HepG2 (cell line): Measurements from ENCODE around the gene ATP11A. TPM values are rescaled to one million over a fixed set of nuclear protein-coding genes. Genes with fewer than 3 reads are reported as not detected.

Experiments
- ATAC-seq: fragments of 200-7000 bp; cut with Tn5 transposase; 3 replicates; pipeline ENCODE4 v1.9.1; 2020; ENCODE audit warnings: mild to moderate bottlenecking, moderate library complexity
- BruUV-seq: library from RNA; stranded (reverse); fragments of 400-500 nt; replicated peaks from 2 replicates; lab custom pipeline; 2021; lab: Mats Ljungman, UMichigan
- CTCF ChIA-PET: fragments of 300-600 bp; formaldehyde crosslinking; extraction: SDS; loops from one replicate; lab custom pipeline; 2021; ENCODE audit warnings: low total read pairs, inconsistent platforms, low intra/inter-chr PET ratio; lab: Yijun Ruan, JAX
- POLR2A ChIA-PET: fragments of 350-600 bp; sonication (Branson Sonifier 250); formaldehyde crosslinking; loops from one replicate; lab custom pipeline; 2020; ENCODE audit warnings: antibody characterized with exemption, inconsistent platforms; lab: Yijun Ruan, JAX
- DNase-seq: peaks from one replicate; pipeline ENCODE4 v3.0.0-alpha.2; 2015; ENCODE audit warnings: low spot score
- FAIRE-seq: peaks from 3 replicates; lab custom pipeline; 2011; peaks lifted over from hg19 to GRCh38; lab: Jason Lieb, UNC
- H2AFZ ChIP-seq: one replicate; pipeline ENCODE4 v1.6.1; 2011; ENCODE audit warnings: low read length, inconsistent platforms
- H3K27ac ChIP-seq: fragments of 300-600 bp; 3 replicates; pipeline ENCODE4 v1.8.0; 2011; ENCODE audit warnings: mixed run types, mild to moderate bottlenecking, mixed read lengths, low read length, inconsistent platforms; ENCODE audit not compliant: insufficient read depth; ENCODE audit errors: extremely low read length
- H3K27me3 ChIP-seq, 2 experiments: fragments of 200-600 bp in 1 of 2; 2 replicates in 1 of 2; 3 replicates in 1 of 2; pipeline versions ENCODE4 v1.6.0 to v1.8.0; 2011; ENCODE audit warnings: low read length in 2 of 2, mild to moderate bottlenecking in 2 of 2, moderate library complexity in 2 of 2, inconsistent platforms in 1 of 2; ENCODE audit not compliant: insufficient read depth in 2 of 2, control insufficient read depth in 1 of 2
- H3K36me3 ChIP-seq, 2 experiments: fragments of 200-600 bp in 1 of 2; replicated peaks in 1 of 2; 2 replicates in 1 of 2; 3 replicates in 1 of 2; pipeline versions ENCODE4 v1.5.1 to v1.8.0; 2011; ENCODE audit warnings: low read length in 2 of 2, inconsistent platforms in 1 of 2; ENCODE audit not compliant: insufficient read depth in 2 of 2, control insufficient read depth in 1 of 2
- H3K4me1 ChIP-seq: 2 replicates; pipeline ENCODE4 v1.5.1; 2012; ENCODE audit warnings: low read length, inconsistent platforms; ENCODE audit not compliant: insufficient read depth
- H3K4me2 ChIP-seq: 2 replicates; pipeline ENCODE4 v1.6.0; 2011; ENCODE audit warnings: low read depth, low read length, inconsistent platforms
- H3K4me3 ChIP-seq, 3 experiments: fragments of 200-600 bp in 1 of 3; sonication (generic), shearing (Covaris generic) in 1 of 3; replicated peaks in 1 of 3; 2 replicates each; pipeline ENCODE4 v1.5.1; 2011 to 2016; ENCODE audit warnings: low read length in 3 of 3, inconsistent platforms in 2 of 3, low read depth in 2 of 3, mild to moderate bottlenecking in 2 of 3, control low read depth in 1 of 3, mixed read lengths in 1 of 3; ENCODE audit not compliant: insufficient read depth in 1 of 3
- H3K79me2 ChIP-seq: one replicate; pipeline ENCODE4 v1.6.1; 2011; ENCODE audit warnings: low read length, inconsistent platforms; ENCODE audit not compliant: insufficient read depth
- H3K9ac ChIP-seq: 2 replicates; pipeline ENCODE4 v1.6.0; 2011; ENCODE audit warnings: mild to moderate bottlenecking, low read depth, low read length, inconsistent platforms; ENCODE audit not compliant: insufficient read depth
- H3K9me3 ChIP-seq: 2 replicates; pipeline ENCODE4 v1.5.1; 2012; ENCODE audit warnings: mild to moderate bottlenecking, low read length
- H4K20me1 ChIP-seq: 2 replicates; pipeline ENCODE4 v1.6.0; 2011; ENCODE audit warnings: inconsistent platforms, mild to moderate bottlenecking, low read length, moderate library complexity; ENCODE audit not compliant: insufficient read depth
- CEBPB ChIP-seq: IDR thresholded peaks from 2 replicates; pipeline ENCODE4 v1.6.1; 2011; ENCODE audit warnings: low read depth, low read length, improper control_type of control experiment, borderline replicate concordance
- JUND ChIP-seq: sonication (generic); formaldehyde crosslinking; IDR thresholded peaks from 2 replicates; pipeline ENCODE4 v1.8.0; 2022; ENCODE audit warnings: mild to moderate bottlenecking, missing genetic modification reagents
- KDM5A ChIP-seq: fragments of 200-600 bp; sonication (generic); IDR thresholded peaks from 2 replicates; pipeline ENCODE4 v1.7.0; 2018; ENCODE audit warnings: antibody characterized with exemption, mild to moderate bottlenecking, low read length, borderline replicate concordance
- KLF13 ChIP-seq: sonication (generic); formaldehyde crosslinking; IDR thresholded peaks from 2 replicates; pipeline ENCODE4 v1.4.0; 2020; ENCODE audit warnings: mild to moderate bottlenecking, missing genetic modification reagents
- NFKB2 ChIP-seq: sonication (generic); formaldehyde crosslinking; IDR thresholded peaks from 2 replicates; pipeline ENCODE4 v1.4.0; 2020; ENCODE audit warnings: missing genetic modification reagents, borderline replicate concordance
- SATB2 ChIP-seq: sonication (generic); formaldehyde crosslinking; IDR thresholded peaks from 2 replicates; pipeline ENCODE4 v1.5.0; 2020; ENCODE audit warnings: missing genetic modification reagents
- SP1 ChIP-seq, 2 experiments: fragments of 450-650 bp in 1 of 2; sonication (generic) in 1 of 2; formaldehyde crosslinking in 1 of 2; IDR thresholded peaks; 2 replicates each; pipeline versions ENCODE4 v1.4.0 to v1.6.1; 2016 to 2020; ENCODE audit warnings: missing genetic modification reagents in 1 of 2
- TARDBP ChIP-seq: sonication (generic); formaldehyde crosslinking; IDR thresholded peaks from 2 replicates; pipeline ENCODE4 v1.8.0; 2022; ENCODE audit warnings: mild to moderate bottlenecking, missing genetic modification reagents
- XBP1 ChIP-seq: sonication (generic); formaldehyde crosslinking; IDR thresholded peaks from 2 replicates; pipeline ENCODE4 v1.5.0; 2020; ENCODE audit warnings: missing genetic modification reagents
- YEATS4 ChIP-seq: sonication (generic); formaldehyde crosslinking; IDR thresholded peaks from 2 replicates; pipeline ENCODE4 v1.4.0; 2020; ENCODE audit warnings: missing genetic modification reagents, borderline replicate concordance
- ZMYM4 ChIP-seq: sonication (generic); formaldehyde crosslinking; IDR thresholded peaks from 2 replicates; pipeline ENCODE4 v1.8.1; 2023; ENCODE audit warnings: mild to moderate bottlenecking, missing genetic modification reagents
- ZNF251 ChIP-seq: sonication (generic); formaldehyde crosslinking; IDR thresholded peaks from 2 replicates; pipeline ENCODE4 v1.9.0; 2021; ENCODE audit warnings: mild to moderate bottlenecking, missing genetic modification reagents
- ZNF619 ChIP-seq: sonication (generic); formaldehyde crosslinking; IDR thresholded peaks from 2 replicates; pipeline ENCODE4 v1.4.0; 2020; ENCODE audit warnings: mild to moderate bottlenecking, missing genetic modification reagents
- WGBS: methylation state at CpG from one replicate; pipeline ENCODE4 v1.1.6; 2017; ENCODE audit warnings: low lambda C conversion rate; 5-methylcytosine and 5-hydroxymethylcytosine counted together
- in situ Hi-C: cut with HindIII; loops from 2 replicates; pipeline ENCODE4 v1.10.0; 2017; ENCODE audit warnings: low pct_unique_long_range_greater_than_20kb; ENCODE audit not compliant: extremely low pct_ligation_motif_present
- intact Hi-C: fragments of 100-400 bp; cut with micrococcal nuclease; formaldehyde crosslinking; loops from one replicate; pipeline ENCODE4 v1.10.0; 2022; ENCODE audit not compliant: unreplicated experiment
- polyA plus RNA-seq, 8 experiments: library from polyadenylated mRNA; depleted of rRNA in 3 of 8; stranded (reverse) in 7 of 8; unstranded in 1 of 8; fragments of >200 nt; fragmentation: Illumina TruSeq in 4 of 8; extraction: Trizol in 4 of 8; gene quantifications; 2 replicates each; pipeline versions ENCODE4 v1.2.1 to v1.2.3, GENCODE V29; 2011 to 2016; ENCODE audit warnings: low read depth in 4 of 8, missing spikeins in 1 of 8, mixed read lengths in 1 of 8; ENCODE audit not compliant: insufficient read depth in 1 of 8
- total RNA-seq, 5 experiments: library from RNA; depleted of rRNA; stranded (reverse); fragments of >200 nt; fragmentation: Illumina TruSeq; extraction: Trizol; gene quantifications; 2 replicates each; pipeline ENCODE4 v1.2.3, GENCODE V29; 2016; ENCODE audit warnings: low read depth in 1 of 5
- TF ChIP-seq, protein P1 (sequence below): sonication (generic); formaldehyde crosslinking; IDR thresholded peaks from 2 replicates; pipeline ENCODE4 v1.4.0; 2020; ENCODE audit warnings: low read depth, mild to moderate bottlenecking, missing genetic modification reagents
- TF ChIP-seq, protein P2 (sequence below): sonication (generic); formaldehyde crosslinking; IDR thresholded peaks from 2 replicates; pipeline ENCODE4 v1.4.0; 2020; ENCODE audit warnings: missing genetic modification reagents; ENCODE audit errors: not compliant biosample characterization

The ATP11A gene
- total and polyA plus RNA-seq, 2 of the 13 experiments (the other 11 are each of a cell fraction or from before 2014, with no cell fraction given), result 18.4 to 20.1 TPM

DNA sequence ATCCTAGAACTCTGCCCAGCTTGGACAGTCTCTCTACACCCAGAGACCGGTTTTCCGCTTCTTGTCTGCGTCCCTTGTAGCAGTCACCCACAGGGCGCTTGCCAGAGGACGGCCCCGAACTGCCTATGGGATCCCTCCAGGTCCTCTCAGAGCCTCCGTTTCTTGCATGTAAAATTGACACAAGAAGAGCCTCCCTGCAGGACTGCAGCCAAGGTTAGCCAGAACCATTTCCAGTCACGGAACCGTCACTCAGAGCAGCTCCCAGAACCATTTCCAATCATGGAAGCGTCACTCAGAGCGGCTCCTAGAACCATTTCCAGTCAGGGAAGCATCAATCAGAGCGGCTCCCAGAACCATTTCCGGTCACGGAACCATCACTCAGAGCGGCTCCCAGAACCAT is 65.5 kb downstream of the ATP11A start:
- BruUV-seq, result no TSS peak
- Histone ChIP-seq H3K4me3 (no peak overlapping the region), H3K36me3 (peaks cover 6 to 18% of the 10 kb centered on the region in 2 experiments; a peak in 3 of 5 replicates), H3K27ac (no peak overlapping the region), H3K4me2 (no peak overlapping the region), H3K9me3 (no peaks in the 10 kb centered on the region), H4K20me1 (peaks cover 14% of the 10 kb centered on the region), H3K79me2 (peaks cover 69% of the 10 kb centered on the region), H3K4me1 (peaks cover 69% of the 10 kb centered on the region), H3K27me3 (no peaks in the 10 kb centered on the region), H2AFZ (no peak overlapping the region), H3K9ac (no peak overlapping the region)
- TF ChIP-seq SATB2, result no peak
- TF ChIP-seq, protein P1, sequence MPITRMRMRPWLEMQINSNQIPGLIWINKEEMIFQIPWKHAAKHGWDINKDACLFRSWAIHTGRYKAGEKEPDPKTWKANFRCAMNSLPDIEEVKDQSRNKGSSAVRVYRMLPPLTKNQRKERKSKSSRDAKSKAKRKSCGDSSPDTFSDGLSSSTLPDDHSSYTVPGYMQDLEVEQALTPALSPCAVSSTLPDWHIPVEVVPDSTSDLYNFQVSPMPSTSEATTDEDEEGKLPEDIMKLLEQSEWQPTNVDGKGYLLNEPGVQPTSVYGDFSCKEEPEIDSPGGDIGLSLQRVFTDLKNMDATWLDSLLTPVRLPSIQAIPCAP, result no peak
- no peak for TF ChIP-seq XBP1 (CRISPR knock-in tag)
- no peak for TF ChIP-seq ZNF619 (CRISPR knock-in tag)
- TF ChIP-seq, protein P2, sequence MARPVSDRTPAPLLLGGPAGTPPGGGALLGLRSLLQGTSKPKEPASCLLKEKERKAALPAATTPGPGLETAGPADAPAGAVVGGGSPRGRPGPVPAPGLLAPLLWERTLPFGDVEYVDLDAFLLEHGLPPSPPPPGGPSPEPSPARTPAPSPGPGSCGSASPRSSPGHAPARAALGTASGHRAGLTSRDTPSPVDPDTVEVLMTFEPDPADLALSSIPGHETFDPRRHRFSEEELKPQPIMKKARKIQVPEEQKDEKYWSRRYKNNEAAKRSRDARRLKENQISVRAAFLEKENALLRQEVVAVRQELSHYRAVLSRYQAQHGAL (CRISPR knock-in tag), result no peak
- TF ChIP-seq ZNF251 (CRISPR knock-in tag), result no peak
- TF ChIP-seq NFKB2, result no peak
- TF ChIP-seq KLF13 (CRISPR knock-in tag), result no peak
- TF ChIP-seq ZMYM4, result no peak
- no peak for TF ChIP-seq JUND (CRISPR knock-in tag)
- no peak for TF ChIP-seq YEATS4
- TF ChIP-seq TARDBP (CRISPR knock-in tag), result no peak
- no peak for TF ChIP-seq KDM5A
- TF ChIP-seq SP1 (IDR thresholded peaks at IDR 0.05), result no peak
- TF ChIP-seq SP1 (CRISPR knock-in tag; IDR thresholded peaks at IDR 0.05), result no peak
- TF ChIP-seq CEBPB, result no peak
- ChIA-PET POLR2A (no interaction called here), CTCF (no interaction called here)
- intact Hi-C loops, result no loop called here
- in situ Hi-C loops, result no loop called here
- 96% methylated on average over 15 of the region's 15 CpGs for WGBS
- FAIRE-seq (no peak), DNase-seq (no peak), ATAC-seq (no peak)
